ENCODE measurements around the gene NPHP4. TPM values are rescaled to one million over a fixed set of nuclear protein-coding genes. Genes with fewer than 3 reads are reported as not detected.

The NPHP4 gene
- polyA plus RNA-seq, 2 donors = 2.9 to 4.4 TPM

GRCh38 chr1:5843521-5844096 is 148.6 kb downstream of the NPHP4 start:
- H3K27me3 ChIP-seq (ENCODE audit: control insufficient read depth in 1 of 2, insufficient read depth in 2 of 2, low read length in 2 of 2) = no peaks in the 10 kb centered on the region

GRCh38 chr1:5842679-5843078 is 149.5 kb downstream of the NPHP4 start:
- Histone ChIP-seq H3K36me3 (ENCODE audit: control insufficient read depth in 2 of 2, insufficient read depth in 2 of 2, low read length in 1 of 2) (no peaks in the 10 kb centered on the region), H3K27me3 (ENCODE audit: control insufficient read depth in 1 of 2, insufficient read depth in 2 of 2, low read length in 2 of 2) (no peaks in the 10 kb centered on the region), H3K4me3 (ENCODE audit: low read depth in 1 of 2, low read length in 2 of 2) (no peak overlapping the region), H3K9me3 (ENCODE audit: control insufficient read depth in 2 of 2, insufficient read depth in 1 of 2, low read depth in 1 of 2, low read length in 1 of 2) (peaks cover 2 to 4% of the 10 kb centered on the region in 2 donors), H3K27ac (ENCODE audit: low read depth in 2 of 2, low read length in 1 of 2) (no peak overlapping the region), H3K4me1 (ENCODE audit: control insufficient read depth in 2 of 2, insufficient read depth in 2 of 2, low read length in 1 of 2) (no peaks in the 10 kb centered on the region)
- 80 to 81% methylated on average over 13 of the region's 13 CpGs for WGBS, 2 donors

More at GRCh38 chr1:5843521-5844096, 148.6 kb downstream of the NPHP4 start:
- H3K4me1 ChIP-seq (ENCODE audit: control insufficient read depth in 2 of 2, insufficient read depth in 2 of 2, low read length in 1 of 2) = no peaks in the 10 kb centered on the region
- WGBS, 2 donors = 57% methylated on average over 13 of the region's 13 CpGs
- no peak overlapping the region for H3K27ac ChIP-seq (ENCODE audit: low read depth in 2 of 2, low read length in 1 of 2)
- H3K4me3 ChIP-seq (ENCODE audit: low read depth in 1 of 2, low read length in 2 of 2) = no peak overlapping the region
- no peaks in the 10 kb centered on the region for H3K36me3 ChIP-seq (ENCODE audit: control insufficient read depth in 2 of 2, insufficient read depth in 2 of 2, low read length in 1 of 2)
- H3K9me3 ChIP-seq (ENCODE audit: control insufficient read depth in 2 of 2, insufficient read depth in 1 of 2, low read depth in 1 of 2, low read length in 1 of 2) = peaks cover under 1 to 4% of the 10 kb centered on the region in 2 donors

GRCh38 chr1:5840551-5841001 is 151.6 kb downstream of the NPHP4 start:
- Histone ChIP-seq H3K9me3 (ENCODE audit: control insufficient read depth in 2 of 2, insufficient read depth in 1 of 2, low read depth in 1 of 2, low read length in 1 of 2) (peaks cover 2% of the 10 kb centered on the region in 2 donors), H3K27me3 (ENCODE audit: control insufficient read depth in 1 of 2, insufficient read depth in 2 of 2, low read length in 2 of 2) (no peaks in the 10 kb centered on the region), H3K4me3 (ENCODE audit: low read depth in 1 of 2, low read length in 2 of 2) (no peak overlapping the region), H3K27ac (ENCODE audit: low read depth in 2 of 2, low read length in 1 of 2) (no peak overlapping the region), H3K36me3 (ENCODE audit: control insufficient read depth in 2 of 2, insufficient read depth in 2 of 2, low read length in 1 of 2) (no peaks in the 10 kb centered on the region), H3K4me1 (ENCODE audit: control insufficient read depth in 2 of 2, insufficient read depth in 2 of 2, low read length in 1 of 2) (no peaks in the 10 kb centered on the region)
- WGBS, 2 donors = 74 to 75% methylated on average over 15 to 16 of the region's 16 CpGs

GRCh38 chr1:5839881-5840550 is 152.2 kb downstream of the NPHP4 start:
- H3K27ac ChIP-seq (ENCODE audit: low read depth in 2 of 2, low read length in 1 of 2) = no peak overlapping the region
- peaks cover 0 to 2% of the 10 kb centered on the region in 2 donors for H3K9me3 ChIP-seq (ENCODE audit: control insufficient read depth in 2 of 2, insufficient read depth in 1 of 2, low read depth in 1 of 2, low read length in 1 of 2)
- H3K4me3 ChIP-seq (ENCODE audit: low read depth in 1 of 2, low read length in 2 of 2) = no peak overlapping the region
- H3K36me3 ChIP-seq (ENCODE audit: control insufficient read depth in 2 of 2, insufficient read depth in 2 of 2, low read length in 1 of 2) = no peaks in the 10 kb centered on the region
- H3K4me1 ChIP-seq (ENCODE audit: control insufficient read depth in 2 of 2, insufficient read depth in 2 of 2, low read length in 1 of 2) = no peaks in the 10 kb centered on the region
- H3K27me3 ChIP-seq (ENCODE audit: control insufficient read depth in 1 of 2, insufficient read depth in 2 of 2, low read length in 2 of 2) = no peaks in the 10 kb centered on the region
- 76% methylated on average over 11 of the region's 11 CpGs for WGBS, 2 donors

GRCh38 chr1:5839161-5839880 is 152.9 kb downstream of the NPHP4 start:
- Histone ChIP-seq H3K27ac (ENCODE audit: low read depth in 2 of 2, low read length in 1 of 2) (no peak overlapping the region), H3K4me1 (ENCODE audit: control insufficient read depth in 2 of 2, insufficient read depth in 2 of 2, low read length in 1 of 2) (no peaks in the 10 kb centered on the region), H3K27me3 (ENCODE audit: control insufficient read depth in 1 of 2, insufficient read depth in 2 of 2, low read length in 2 of 2) (no peaks in the 10 kb centered on the region), H3K36me3 (ENCODE audit: control insufficient read depth in 2 of 2, insufficient read depth in 2 of 2, low read length in 1 of 2) (no peaks in the 10 kb centered on the region), H3K9me3 (ENCODE audit: control insufficient read depth in 2 of 2, insufficient read depth in 1 of 2, low read depth in 1 of 2, low read length in 1 of 2) (peaks cover 0 to 2% of the 10 kb centered on the region in 2 donors), H3K4me3 (ENCODE audit: low read depth in 1 of 2, low read length in 2 of 2) (no peak overlapping the region)
- WGBS, 2 donors = 67 to 78% methylated on average over 6 of the region's 6 CpGs

GRCh38 chr1:5837976-5838653 is 154.1 kb downstream of the NPHP4 start:
- Histone ChIP-seq H3K4me1 (ENCODE audit: control insufficient read depth in 2 of 2, insufficient read depth in 2 of 2, low read length in 1 of 2) (no peaks in the 10 kb centered on the region), H3K27ac (ENCODE audit: low read depth in 2 of 2, low read length in 1 of 2) (no peak overlapping the region), H3K36me3 (ENCODE audit: control insufficient read depth in 2 of 2, insufficient read depth in 2 of 2, low read length in 1 of 2) (no peaks in the 10 kb centered on the region), H3K27me3 (ENCODE audit: control insufficient read depth in 1 of 2, insufficient read depth in 2 of 2, low read length in 2 of 2) (no peaks in the 10 kb centered on the region), H3K9me3 (ENCODE audit: control insufficient read depth in 2 of 2, insufficient read depth in 1 of 2, low read depth in 1 of 2, low read length in 1 of 2) (peaks cover 0 to 2% of the 10 kb centered on the region in 2 donors), H3K4me3 (ENCODE audit: low read depth in 1 of 2, low read length in 2 of 2) (no peak overlapping the region)
- 70 to 75% methylated on average over 19 of the region's 19 CpGs for WGBS, 2 donors

GRCh38 chr1:5836776-5837440 is 155.3 kb downstream of the NPHP4 start:
- H3K4me3 ChIP-seq (ENCODE audit: low read depth in 1 of 2, low read length in 2 of 2) = no peak overlapping the region
- no peaks in the 10 kb centered on the region for H3K36me3 ChIP-seq (ENCODE audit: control insufficient read depth in 2 of 2, insufficient read depth in 2 of 2, low read length in 1 of 2)
- peaks cover 0 to 2% of the 10 kb centered on the region in 2 donors for H3K9me3 ChIP-seq (ENCODE audit: control insufficient read depth in 2 of 2, insufficient read depth in 1 of 2, low read depth in 1 of 2, low read length in 1 of 2)
- 34 to 38% methylated on average over 17 of the region's 17 CpGs for WGBS, 2 donors
- no peak overlapping the region for H3K27ac ChIP-seq (ENCODE audit: low read depth in 2 of 2, low read length in 1 of 2)
- no peaks in the 10 kb centered on the region for H3K27me3 ChIP-seq (ENCODE audit: control insufficient read depth in 1 of 2, insufficient read depth in 2 of 2, low read length in 2 of 2)
- H3K4me1 ChIP-seq (ENCODE audit: control insufficient read depth in 2 of 2, insufficient read depth in 2 of 2, low read length in 1 of 2) = no peaks in the 10 kb centered on the region

GRCh38 chr1:5835179-5835562 is 157.1 kb downstream of the NPHP4 start:
- Histone ChIP-seq H3K4me3 (ENCODE audit: low read depth in 1 of 2, low read length in 2 of 2) (no peak overlapping the region), H3K27me3 (ENCODE audit: control insufficient read depth in 1 of 2, insufficient read depth in 2 of 2, low read length in 2 of 2) (no peaks in the 10 kb centered on the region), H3K36me3 (ENCODE audit: control insufficient read depth in 2 of 2, insufficient read depth in 2 of 2, low read length in 1 of 2) (no peaks in the 10 kb centered on the region), H3K4me1 (ENCODE audit: control insufficient read depth in 2 of 2, insufficient read depth in 2 of 2, low read length in 1 of 2) (no peaks in the 10 kb centered on the region), H3K27ac (ENCODE audit: low read depth in 2 of 2, low read length in 1 of 2) (no peak overlapping the region), H3K9me3 (ENCODE audit: control insufficient read depth in 2 of 2, insufficient read depth in 1 of 2, low read depth in 1 of 2, low read length in 1 of 2) (peaks cover 0 to 2% of the 10 kb centered on the region in 2 donors)
- WGBS, 2 donors = 61 to 66% methylated on average over 8 of the region's 8 CpGs
